Neural cell (in vitro differentiated cells): ENCODE results near the gene ZNF439. TPM values are rescaled to one million over a fixed set of nuclear protein-coding genes. Genes with fewer than 3 reads are reported as not detected.
"Not testable (repeated sequence)": the region's sequence is repeated elsewhere in the genome, so short reads cannot be mapped to it uniquely, and the experiment has no call there.

Experiments
- H2AFZ ChIP-seq: fragments of 200-600, 300-800 bp; sonication (generic), shearing (Covaris generic); 2 replicates; pipeline ENCODE4 v1.6.0; 2014; ENCODE audit warnings: low read depth, mild to moderate bottlenecking, antibody characterized with exemption, low read length, moderate library complexity
- H3F3A ChIP-seq: fragments of 200-600 bp; shearing (Covaris generic); 2 replicates; pipeline ENCODE4 v1.6.1; 2016; ENCODE audit warnings: mild to moderate bottlenecking, moderate library complexity, mixed read lengths, antibody characterized with exemption, low read length; ENCODE audit not compliant: insufficient read depth, poor library complexity, severe bottlenecking
- H3K27ac ChIP-seq: fragments of 200-600, 300-800 bp; sonication (generic), shearing (Covaris generic); 2 replicates; pipeline ENCODE4 v1.5.1; 2014; ENCODE audit warnings: mild to moderate bottlenecking, low read length, moderate library complexity
- H3K27me3 ChIP-seq: fragments of 300-800, 200-600 bp; sonication (generic), shearing (Covaris generic); 2 replicates; pipeline ENCODE4 v1.6.0; 2014; ENCODE audit warnings: mild to moderate bottlenecking, low read depth, low read length, moderate library complexity; ENCODE audit not compliant: insufficient read depth
- H3K36me3 ChIP-seq: fragments of 300-800, 200-600 bp; sonication (generic), shearing (Covaris generic); 2 replicates; pipeline ENCODE4 v1.5.1; 2014; ENCODE audit warnings: mild to moderate bottlenecking, antibody characterized with exemption, low read length, moderate library complexity; ENCODE audit not compliant: insufficient read depth
- H3K4me2 ChIP-seq: fragments of 300-800, 200-600 bp; sonication (generic), shearing (Covaris generic); 2 replicates; pipeline ENCODE4 v1.6.0; 2014; ENCODE audit warnings: mild to moderate bottlenecking, low read length
- H3K4me3 ChIP-seq: fragments of 300-800, 200-600 bp; sonication (generic), shearing (Covaris generic); 2 replicates; pipeline ENCODE4 v1.5.1; 2014; ENCODE audit warnings: mild to moderate bottlenecking, low read length, moderate library complexity
- H3K79me2 ChIP-seq: fragments of 200-600 bp; shearing (Covaris generic); replicated peaks from 2 replicates; pipeline ENCODE4 v1.6.0; 2014; ENCODE audit warnings: mild to moderate bottlenecking, low read length, moderate library complexity; ENCODE audit not compliant: insufficient read depth
- H3K9ac ChIP-seq: fragments of 300-800, 200-600 bp; sonication (generic), shearing (Covaris generic); 2 replicates; pipeline ENCODE4 v1.6.1; 2016; ENCODE audit warnings: mild to moderate bottlenecking, low read length, mixed read lengths
- H3K9me2 ChIP-seq: fragments of 200-600 bp; shearing (Covaris generic); 2 replicates; pipeline ENCODE4 v1.6.1; 2016; ENCODE audit warnings: mild to moderate bottlenecking, low read length, mixed read lengths; ENCODE audit not compliant: insufficient read depth
- H3K9me3 ChIP-seq: fragments of 200-600, 300-800 bp; sonication (generic), shearing (Covaris generic); 2 replicates; pipeline ENCODE4 v1.6.1; 2016; ENCODE audit warnings: mild to moderate bottlenecking, mixed run types, low read length, moderate library complexity, mixed read lengths
- H4K20me1 ChIP-seq: fragments of 200-600 bp; shearing (Covaris generic); 2 replicates; pipeline ENCODE4 v1.6.1; 2016; ENCODE audit warnings: mild to moderate bottlenecking, mixed run types; ENCODE audit not compliant: insufficient read depth
- CTCF ChIP-seq: fragments of 450-650 bp; IDR thresholded peaks from 2 replicates; pipeline ENCODE4 v1.5.1; 2014; ENCODE audit warnings: antibody characterized with exemption, mild to moderate bottlenecking, moderate library complexity; ENCODE audit not compliant: poor library complexity, severe bottlenecking
- EP300 ChIP-seq: fragments of 450-650 bp; conservative IDR thresholded peaks from 2 replicates; pipeline ENCODE4 v1.6.1; 2014; ENCODE audit warnings: antibody characterized with exemption, mild to moderate bottlenecking, moderate library complexity; ENCODE audit not compliant: poor library complexity, severe bottlenecking
- EZH2 ChIP-seq: fragments of 200-600, 300-800 bp; shearing (Covaris generic), sonication (generic); IDR thresholded peaks from 2 replicates; pipeline ENCODE4 v1.6.1; 2014; ENCODE audit warnings: antibody characterized with exemption, low read length, borderline replicate concordance, mild to moderate bottlenecking; ENCODE audit not compliant: insufficient read depth, poor library complexity, severe bottlenecking
- MXI1 ChIP-seq: fragments of 450-650 bp; conservative IDR thresholded peaks from 2 replicates; pipeline ENCODE4 v1.6.1; 2014; ENCODE audit warnings: antibody characterized with exemption, mild to moderate bottlenecking; ENCODE audit not compliant: poor library complexity, severe bottlenecking
- POLR2AphosphoS5 ChIP-seq: IDR thresholded peaks from 2 replicates; pipeline ENCODE4 v1.6.1; 2012
- RAD21 ChIP-seq: fragments of 450-650 bp; conservative IDR thresholded peaks from 2 replicates; pipeline ENCODE4 v1.6.1; 2014; ENCODE audit warnings: antibody characterized with exemption, mild to moderate bottlenecking, moderate library complexity
- REST ChIP-seq: IDR thresholded peaks from 2 replicates; pipeline ENCODE4 v1.6.1; 2012; ENCODE audit warnings: borderline replicate concordance
- SMC3 ChIP-seq: fragments of 450-650 bp; conservative IDR thresholded peaks from 2 replicates; pipeline ENCODE4 v1.6.1; 2014; ENCODE audit warnings: antibody characterized with exemption, mild to moderate bottlenecking, moderate library complexity; ENCODE audit not compliant: poor library complexity
- TAF1 ChIP-seq: IDR thresholded peaks from 2 replicates; pipeline ENCODE4 v1.6.1; 2012; ENCODE audit warnings: low read depth
- polyA plus RNA-seq: library from polyadenylated mRNA; depleted of rRNA; stranded (reverse); fragments of >200 nt; gene quantifications from 2 replicates; pipeline ENCODE4 v1.2.3, GENCODE V29; 2014

ZNF439 gene
- polyA plus RNA-seq, 1 donor from 2014 or later: 2.0 TPM

- H2AFZ ChIP-seq: no peak overlapping the region
- H3K79me2 ChIP-seq: peaks cover 8% of the 10 kb centered on the region
- H3K4me2 ChIP-seq: no peak overlapping the region
- H3K36me3 ChIP-seq: peaks cover 21% of the 10 kb centered on the region
- H3K9me2 ChIP-seq: no peaks in the 10 kb centered on the region
- H3K27ac ChIP-seq: no peak overlapping the region
- H3K9ac ChIP-seq: no peak overlapping the region
- no peaks in the 10 kb centered on the region for H4K20me1 ChIP-seq
- H3K9me3 ChIP-seq: peaks cover 34% of the 10 kb centered on the region
- no peaks in the 10 kb centered on the region for H3K27me3 ChIP-seq
- no peak overlapping the region for H3K4me3 ChIP-seq
- no peaks in the 10 kb centered on the region for H3F3A ChIP-seq
- no peak for TF ChIP-seq EZH2
- no peak for TF ChIP-seq TAF1
- TF ChIP-seq REST: no peak
- TF ChIP-seq MXI1: no peak
- no peak for TF ChIP-seq SMC3
- TF ChIP-seq POLR2AphosphoS5: no peak
- no peak for TF ChIP-seq RAD21
- no peak for TF ChIP-seq EP300
- TF ChIP-seq CTCF: no peak
These were observed 53.7 kb downstream of the ZNF439 start for GRCh38 chr19:11902228-11902627.

GRCh38 chr19:11905928-11906327 lies 57.4 kb downstream of the ZNF439 start:
- no peaks in the 10 kb centered on the region for H3K9me2 ChIP-seq
- peaks cover 21% of the 10 kb centered on the region for H3K36me3 ChIP-seq
- no peak overlapping the region for H2AFZ ChIP-seq
- H3F3A ChIP-seq: no peaks in the 10 kb centered on the region
- H3K4me3 ChIP-seq: no peak overlapping the region
- H3K27ac ChIP-seq: no peak overlapping the region
- no peaks in the 10 kb centered on the region for H4K20me1 ChIP-seq
- TF ChIP-seq SMC3 (no peak), EP300 (no peak), POLR2AphosphoS5 (no peak), MXI1 (no peak), TAF1 (no peak), EZH2 (no peak), CTCF (no peak), REST (no peak), RAD21 (no peak)
- no peak overlapping the region for H3K9ac ChIP-seq
- H3K4me2 ChIP-seq: no peak overlapping the region
- peaks cover 34% of the 10 kb centered on the region for H3K9me3 ChIP-seq
- peaks cover 6% of the 10 kb centered on the region for H3K79me2 ChIP-seq
- no peaks in the 10 kb centered on the region for H3K27me3 ChIP-seq

- H3K36me3 ChIP-seq, H3F3A ChIP-seq, H3K9ac ChIP-seq, H2AFZ ChIP-seq, H3K79me2 ChIP-seq, H3K9me2 ChIP-seq, H3K27me3 ChIP-seq, H3K4me2 ChIP-seq, H3K4me3 ChIP-seq, H4K20me1 ChIP-seq, H3K27ac ChIP-seq: not testable (repeated sequence)
- H3K9me3 ChIP-seq: peaks cover 21% of the 10 kb centered on the region
These were observed 63.4 kb downstream of the ZNF439 start for GRCh38 chr19:11911937-11912336.
